Activated CD8-positive, alpha-beta T cell treated with anti-CD3 and anti-CD28 coated beads for 36 hours (primary cell): ENCODE results near the gene CCDC142. TPM values are rescaled to one million over a fixed set of nuclear protein-coding genes. Genes with fewer than 3 reads are reported as not detected.
A peak's percentile ranks its signal among the peaks of the same experiment; 100 is the strongest.
"Not testable (repeated sequence)": the region's sequence is repeated elsewhere in the genome, so short reads cannot be mapped to it uniquely, and the experiment has no call there.

ENCODE experiments used
- ATAC-seq: fragments of 200-7000 bp; cut with Tn5 transposase; one replicate; pipeline ENCODE4 v1.10.0; 2021; ENCODE audit warnings: mild to moderate bottlenecking, moderate library complexity
- CTCF ChIA-PET: fragments of 350-600 bp; sonication (Branson Sonifier 250); formaldehyde crosslinking; loops from one replicate; lab custom pipeline; 2021; ENCODE audit warnings: antibody characterized with exemption; lab: Charles Lee
- POLR2A ChIA-PET: fragments of 350-600 bp; sonication (Branson Sonifier 250); formaldehyde crosslinking; loops from one replicate; lab custom pipeline; 2021; ENCODE audit warnings: antibody characterized with exemption; lab: Charles Lee
- DNase-seq: peaks from one replicate; pipeline ENCODE4 v3.0.0-alpha.2; 2020
- H3K27ac Mint-ChIP-seq: one replicate; pipeline ENCODE4 v1.8.0; 2021; ENCODE audit warnings: mild to moderate bottlenecking, mixed read lengths
- H3K27me3 Mint-ChIP-seq: one replicate; pipeline ENCODE4 v1.8.0; 2021; ENCODE audit warnings: mixed read lengths
- H3K36me3 Mint-ChIP-seq: one replicate; pipeline ENCODE4 v1.8.0; 2021; ENCODE audit warnings: low read depth, mixed read lengths
- H3K4me1 Mint-ChIP-seq: one replicate; pipeline ENCODE4 v1.8.0; 2021; ENCODE audit warnings: low read depth, mixed read lengths
- H3K4me3 Mint-ChIP-seq: one replicate; pipeline ENCODE4 v1.8.0; 2021; ENCODE audit warnings: mild to moderate bottlenecking, moderate library complexity, mixed read lengths
- H3K9me3 Mint-ChIP-seq: one replicate; pipeline ENCODE4 v1.8.0; 2021; ENCODE audit warnings: mixed read lengths
- intact Hi-C: fragments of 100-400 bp; cut with micrococcal nuclease; formaldehyde crosslinking; loops from one replicate; pipeline ENCODE4 v1.10.0; 2022
- total RNA-seq, 2 experiments: library from RNA; stranded (reverse); gene quantifications; one replicate each; pipeline ENCODE4 v1.2.3, GENCODE V29; 2021
- TF ChIP-seq, protein P1 (sequence below): fragments of 200-600 bp; IDR thresholded peaks from one replicate; pipeline ENCODE4 v1.8.0; 2022; ENCODE audit warnings: antibody characterized with exemption, mild to moderate bottlenecking

Gene CCDC142
- total RNA-seq, 2 experiments from 2014 or later, result 7.2 to 10.3 TPM

DNA sequence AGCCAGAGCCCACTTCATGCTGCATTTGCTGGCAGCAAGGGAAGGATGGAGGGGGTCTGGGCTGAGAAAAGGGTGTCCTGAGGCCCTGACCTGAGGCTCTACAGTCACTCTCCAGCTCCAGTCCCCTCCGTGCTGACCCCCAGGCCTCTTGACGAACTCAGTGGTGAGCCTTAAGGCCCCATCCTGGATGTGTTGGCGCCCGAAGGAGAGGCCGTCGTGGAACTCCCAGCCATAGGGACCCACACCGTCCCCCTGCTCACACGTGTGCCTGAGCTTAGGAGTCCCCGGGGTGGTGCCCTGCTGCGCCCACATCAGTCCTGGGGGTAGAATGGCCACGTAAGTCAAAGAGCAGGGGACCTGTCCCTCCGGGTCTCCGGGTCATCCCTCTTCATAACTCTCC, 18.4 kb downstream of the CCDC142 start:
- Mint-ChIP-seq H3K4me3 (peak overlapping the region; percentile 99), H3K27me3 (no peaks in the 10 kb centered on the region), H3K9me3 (no peaks in the 10 kb centered on the region), H3K27ac (peak overlapping the region; percentile 83), H3K4me1 (peaks cover 23% of the 10 kb centered on the region), H3K36me3 (peaks cover 11% of the 10 kb centered on the region)
- DNase-seq (no peak), ATAC-seq (peak; percentile 6)
- intact Hi-C loops, result no loop called here
- ChIA-PET POLR2A (interaction anchor here (0.5 to 2.2 kb wide), 7 partner anchors 8 to 46 kb away, joined by 3 to 13 read pairs (median 6); partner anchors contain the start of genes CCDC142, INO80B, MRPL53 and TTC31), CTCF (interaction anchor here (1.0 to 2.4 kb wide), 3 partner anchors 9 to 18 kb away, joined by 4 to 9 read pairs (median 6); partner anchors contain the start of genes CCDC142, INO80B and TTC31)
- TF ChIP-seq, protein P1, sequence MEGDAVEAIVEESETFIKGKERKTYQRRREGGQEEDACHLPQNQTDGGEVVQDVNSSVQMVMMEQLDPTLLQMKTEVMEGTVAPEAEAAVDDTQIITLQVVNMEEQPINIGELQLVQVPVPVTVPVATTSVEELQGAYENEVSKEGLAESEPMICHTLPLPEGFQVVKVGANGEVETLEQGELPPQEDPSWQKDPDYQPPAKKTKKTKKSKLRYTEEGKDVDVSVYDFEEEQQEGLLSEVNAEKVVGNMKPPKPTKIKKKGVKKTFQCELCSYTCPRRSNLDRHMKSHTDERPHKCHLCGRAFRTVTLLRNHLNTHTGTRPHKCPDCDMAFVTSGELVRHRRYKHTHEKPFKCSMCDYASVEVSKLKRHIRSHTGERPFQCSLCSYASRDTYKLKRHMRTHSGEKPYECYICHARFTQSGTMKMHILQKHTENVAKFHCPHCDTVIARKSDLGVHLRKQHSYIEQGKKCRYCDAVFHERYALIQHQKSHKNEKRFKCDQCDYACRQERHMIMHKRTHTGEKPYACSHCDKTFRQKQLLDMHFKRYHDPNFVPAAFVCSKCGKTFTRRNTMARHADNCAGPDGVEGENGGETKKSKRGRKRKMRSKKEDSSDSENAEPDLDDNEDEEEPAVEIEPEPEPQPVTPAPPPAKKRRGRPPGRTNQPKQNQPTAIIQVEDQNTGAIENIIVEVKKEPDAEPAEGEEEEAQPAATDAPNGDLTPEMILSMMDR, result no peak

DNA sequence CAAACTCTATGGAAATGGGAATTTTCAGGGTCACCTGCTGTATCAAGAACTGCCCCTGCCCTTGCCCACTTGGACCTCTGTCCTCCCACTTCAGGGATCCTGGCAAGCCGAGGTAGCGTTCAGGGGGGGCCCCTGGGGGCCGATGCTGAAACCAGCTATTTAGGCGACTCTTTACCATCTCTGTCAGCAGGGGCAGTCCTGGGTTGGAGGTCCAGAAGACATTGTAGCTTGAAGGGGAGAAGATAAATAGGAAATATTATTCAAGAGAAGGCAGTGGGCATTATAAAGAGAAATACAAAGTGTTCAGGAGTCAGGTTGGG, 20.1 kb downstream of the CCDC142 start:
- H3K27ac Mint-ChIP-seq, result no peak overlapping the region
- CTCF ChIA-PET, result interaction anchor here (1.3 to 2.5 kb wide), 2 partner anchors 9 to 13 kb away, joined by 3 to 8 read pairs; partner anchors contain the start of gene MRPL53
- intact Hi-C loops, result loop anchor here (2.0 kb wide), 1 partner anchor 14 kb away; no protein-coding TSS in a partner anchor
- peak overlapping the region; percentile 63 for H3K4me3 Mint-ChIP-seq
- POLR2A ChIA-PET, result interaction anchor here (1.1 kb wide), 1 partner anchor 10 kb away, joined by 3 read pairs; the partner anchor contains the start of gene MRPL53
- DNase-seq, result no peak
- H3K36me3 Mint-ChIP-seq, result peaks cover 11% of the 10 kb centered on the region
- no peak for ATAC-seq
- H3K27me3 Mint-ChIP-seq, result no peaks in the 10 kb centered on the region
- TF ChIP-seq, protein P1, result no peak
- H3K9me3 Mint-ChIP-seq, result no peaks in the 10 kb centered on the region
- peaks cover 25% of the 10 kb centered on the region for H3K4me1 Mint-ChIP-seq

DNA sequence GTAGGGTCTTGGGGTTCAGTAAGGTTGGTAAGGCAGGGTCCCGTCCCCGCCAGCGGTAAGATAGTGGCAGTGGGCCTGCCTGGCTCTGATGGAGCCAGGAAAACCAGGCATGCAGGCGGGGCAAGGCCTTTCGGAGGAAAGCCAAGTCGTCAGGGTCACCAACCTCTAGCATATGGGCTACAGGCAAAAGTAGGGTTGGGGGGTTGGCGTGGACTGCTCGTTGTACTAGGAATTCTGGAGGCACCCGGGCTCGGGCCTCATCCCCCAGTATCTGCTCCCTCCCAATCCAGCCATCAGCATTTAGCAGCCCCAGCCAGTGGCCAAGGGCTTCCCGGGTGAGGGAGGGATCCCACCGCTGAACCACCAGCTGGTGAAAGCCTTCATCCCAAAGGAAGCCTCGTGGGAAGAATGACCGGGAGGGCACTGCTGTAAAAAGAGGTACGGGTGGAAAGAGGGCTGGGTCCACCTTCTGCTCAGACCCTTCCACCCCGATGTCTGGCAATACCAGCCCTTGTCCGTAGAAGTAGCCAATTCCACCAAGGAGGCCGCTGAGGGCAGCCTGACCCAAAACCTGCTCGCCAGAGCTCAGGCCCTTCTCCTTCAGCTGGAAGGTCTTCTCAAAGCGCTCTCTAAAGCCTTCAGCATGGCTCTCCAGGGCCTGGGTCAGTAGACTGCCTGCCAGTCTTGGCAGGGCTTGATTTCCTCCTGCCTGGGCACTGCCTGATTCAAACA, 20.6 kb downstream of the CCDC142 start:
- peaks cover 12% of the 10 kb centered on the region for H3K36me3 Mint-ChIP-seq
- no peak overlapping the region for H3K4me3 Mint-ChIP-seq
- ATAC-seq, result no peak
- TF ChIP-seq, protein P1, result no peak
- POLR2A ChIA-PET, result interaction anchor here (0.8 to 1.1 kb wide), 3 partner anchors 9 to 11 kb away, joined by 3 to 5 read pairs (median 3); partner anchors contain the start of gene MRPL53
- H3K4me1 Mint-ChIP-seq, result peaks cover 26% of the 10 kb centered on the region
- H3K27ac Mint-ChIP-seq, result no peak overlapping the region
- no peak for DNase-seq
- H3K27me3 Mint-ChIP-seq, result no peaks in the 10 kb centered on the region
- intact Hi-C loops, result loop anchor here (2.0 kb wide), 1 partner anchor 15 kb away; no protein-coding TSS in a partner anchor
- CTCF ChIA-PET, result interaction anchor here (0.7 to 2.5 kb wide), 5 partner anchors 10 to 70 kb away, joined by 3 to 8 read pairs (median 3); partner anchors contain the start of gene MRPL53
- H3K9me3 Mint-ChIP-seq, result no peaks in the 10 kb centered on the region

DNA sequence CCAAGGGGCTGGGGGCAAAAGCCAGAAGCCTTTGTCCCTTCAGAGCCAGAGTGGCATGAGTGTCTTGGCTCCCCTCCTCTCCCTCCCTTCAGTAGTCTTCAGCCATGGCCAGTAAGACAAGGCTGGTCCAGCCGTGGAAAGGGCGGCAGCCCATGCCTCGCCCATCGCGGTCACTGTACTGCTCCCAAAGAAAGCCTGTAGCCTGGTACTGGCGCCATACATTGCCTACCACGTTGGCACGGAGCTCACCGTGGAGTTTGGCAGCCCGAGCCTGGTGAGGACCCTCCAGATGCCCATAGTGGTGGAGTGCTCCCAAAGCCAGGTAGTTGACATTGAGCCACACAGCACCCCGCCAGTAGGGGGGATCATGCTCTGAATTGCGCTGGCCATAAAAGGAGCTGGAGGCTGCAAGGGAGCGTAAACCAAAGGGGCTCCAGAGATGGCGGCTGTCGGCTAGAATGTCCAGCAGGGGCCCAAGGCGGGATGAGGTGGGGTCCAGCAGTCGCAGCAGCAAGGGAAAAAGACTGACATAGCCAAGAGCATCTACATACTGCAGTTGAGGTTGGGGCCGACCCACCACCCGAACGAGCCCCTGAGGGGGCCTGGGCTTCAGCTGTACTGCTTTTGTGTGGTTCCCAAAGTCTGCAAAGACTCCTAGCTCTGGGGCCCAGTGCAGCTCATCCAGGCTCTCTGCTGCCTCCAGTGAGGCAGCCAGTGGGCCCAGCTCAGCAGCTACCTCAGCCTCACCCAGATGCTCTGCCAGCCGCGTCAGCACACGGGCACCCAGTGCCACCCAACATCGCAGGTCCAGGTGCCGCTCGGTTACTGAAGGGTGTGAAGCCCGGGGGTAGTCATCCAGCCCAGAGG, 21.4 kb downstream of the CCDC142 start:
- POLR2A ChIA-PET, result interaction anchor here (0.8 to 3.6 kb wide), 3 partner anchors 10 to 11 kb away, joined by 3 to 25 read pairs (median 5); partner anchors contain the start of gene MRPL53
- ATAC-seq (no peak), DNase-seq (peak; percentile 49)
- no peak overlapping the region for H3K27ac Mint-ChIP-seq
- intact Hi-C loops, result loop anchor here (2.0 kb wide), 1 partner anchor 15 kb away; no protein-coding TSS in a partner anchor
- H3K36me3 Mint-ChIP-seq, result peaks cover 16% of the 10 kb centered on the region
- H3K27me3 Mint-ChIP-seq, result no peaks in the 10 kb centered on the region
- H3K9me3 Mint-ChIP-seq, result no peaks in the 10 kb centered on the region
- CTCF ChIA-PET, result interaction anchor here (0.7 to 2.5 kb wide), 4 partner anchors 9 to 71 kb away, joined by 3 to 8 read pairs (median 4); partner anchors contain the start of gene MRPL53
- no peak overlapping the region for H3K4me3 Mint-ChIP-seq
- peaks cover 33% of the 10 kb centered on the region for H3K4me1 Mint-ChIP-seq
- TF ChIP-seq, protein P1, result peak; percentile 6

DNA sequence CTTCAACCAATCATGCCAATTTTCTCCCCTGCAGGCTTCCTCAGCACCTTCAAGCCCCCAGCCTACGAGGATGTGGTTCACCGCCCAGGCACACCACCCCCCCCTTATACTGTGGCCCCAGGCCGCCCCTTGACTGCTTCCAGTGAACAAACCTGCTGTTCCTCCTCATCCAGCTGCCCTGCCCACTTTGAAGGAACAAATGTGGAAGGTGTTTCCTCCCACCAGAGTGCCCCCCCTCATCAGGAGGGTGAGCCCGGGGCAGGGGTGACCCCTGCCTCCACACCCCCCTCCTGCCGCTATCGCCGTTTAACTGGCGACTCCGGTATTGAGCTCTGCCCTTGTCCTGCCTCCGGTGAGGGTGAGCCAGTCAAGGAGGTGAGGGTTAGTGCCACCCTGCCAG, 22.6 kb downstream of the CCDC142 start:
- H3K9me3 Mint-ChIP-seq, DNase-seq, ATAC-seq, intact Hi-C loops, H3K27ac Mint-ChIP-seq, H3K27me3 Mint-ChIP-seq: not testable (repeated sequence)
- POLR2A ChIA-PET, result interaction anchor here (2.9 to 4.1 kb wide), 3 partner anchors 7 to 40 kb away, joined by 10 to 25 read pairs (median 21); partner anchors contain the start of genes LBX2 and MRPL53
- Mint-ChIP-seq H3K36me3 (peaks cover 24% of the 10 kb centered on the region), H3K4me1 (peaks cover 42% of the 10 kb centered on the region), H3K4me3 (peak overlapping the region; percentile 98)
- CTCF ChIA-PET, result interaction anchor here (1.8 to 4.1 kb wide), 3 partner anchors 12 to 72 kb away, joined by 4 to 30 read pairs (median 8); partner anchors contain the start of genes AUP1, HTRA2 and MRPL53

DNA sequence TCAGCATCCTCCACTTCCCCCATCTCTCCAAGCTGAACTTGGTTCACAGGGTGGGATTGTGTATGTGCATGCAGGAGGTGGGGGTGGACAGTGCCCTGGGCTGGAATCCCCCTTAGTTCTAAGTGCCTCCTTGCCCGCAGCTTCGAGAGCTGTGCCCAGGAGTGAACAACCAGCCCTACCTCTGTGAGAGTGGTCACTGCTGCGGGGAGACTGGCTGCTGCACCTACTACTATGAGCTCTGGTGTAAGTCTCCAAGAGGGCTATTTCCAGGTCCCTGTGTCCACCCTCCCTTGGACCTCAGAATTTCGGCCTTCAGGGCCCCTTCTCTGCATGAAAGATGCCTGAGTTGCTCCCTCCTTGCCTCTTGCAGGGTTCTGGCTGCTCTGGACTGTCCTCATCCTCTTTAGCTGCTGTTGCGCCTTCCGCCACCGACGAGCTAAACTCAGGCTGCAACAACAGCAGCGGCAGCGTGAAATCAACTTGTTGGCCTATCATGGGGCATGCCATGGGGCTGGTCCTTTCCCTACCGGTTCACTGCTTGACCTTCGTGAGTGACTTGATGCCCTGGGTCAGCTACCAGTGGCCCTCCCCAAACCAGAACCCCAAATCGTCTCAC, 23.2 kb downstream of the CCDC142 start:
- H3K36me3 Mint-ChIP-seq, result peaks cover 27% of the 10 kb centered on the region
- POLR2A ChIA-PET, result interaction anchor here (0.5 to 5.6 kb wide), 6 partner anchors 8 to 704 kb away, joined by 3 to 48 read pairs (median 16); partner anchors contain the start of genes CCDC142, LBX2, MRPL53 and TTC31
- H3K9me3 Mint-ChIP-seq, H3K27me3 Mint-ChIP-seq, ATAC-seq, intact Hi-C loops, DNase-seq: not testable (repeated sequence)
- peaks cover 43% of the 10 kb centered on the region for H3K4me1 Mint-ChIP-seq
- CTCF ChIA-PET, result interaction anchor here (0.7 to 4.1 kb wide), 7 partner anchors 8 to 129 kb away, joined by 3 to 30 read pairs (median 6); partner anchors contain the start of genes AUP1, CCDC142, HTRA2 and TTC31
- peak overlapping the region; percentile 98 for H3K4me3 Mint-ChIP-seq
- peak overlapping the region; percentile 43 for H3K27ac Mint-ChIP-seq
